ENCODE measurements around the gene PADI6.

PADI6 gene

GRCh38 chr1:17439250-17440073 lies 67.5 kb downstream of the PADI6 start, which contains the start of gene RCC2:
Gene RCC2 (minus strand): TSS chr1:17439677. CDS start chr1:17438514, 1,163 bp downstream.
- peak; percentile 80 for DNase-seq (ENCODE audit: low read depth)
- peak within 1 kb of the TSS; percentile 91 for H3K4me3 ChIP-seq (ENCODE audit: low read depth, low read length)
- TF ChIP-seq POLR2A (IDR thresholded peaks at IDR 0.05; ENCODE audit: extremely low read depth, insufficient read length) (peak; percentile 39), CTCF (IDR thresholded peaks at IDR 0.05; ENCODE audit: low read depth, low read length) (no peak), MYC (IDR thresholded peaks at IDR 0.05; ENCODE audit: low read depth, low read length) (peak; percentile 72), MAX (IDR thresholded peaks at IDR 0.05; ENCODE audit: low read depth, low read length) (peak; percentile 89)

GRCh38 chr1:17440074-17440826 lies 68.3 kb downstream of the PADI6 start:
- no peak for DNase-seq (ENCODE audit: low read depth)
- H3K4me3 ChIP-seq (ENCODE audit: low read depth, low read length) = peak overlapping the region; percentile 55
- TF ChIP-seq MAX (IDR thresholded peaks at IDR 0.05; ENCODE audit: low read depth, low read length) (no peak), POLR2A (IDR thresholded peaks at IDR 0.05; ENCODE audit: extremely low read depth, insufficient read length) (no peak), CTCF (IDR thresholded peaks at IDR 0.05; ENCODE audit: low read depth, low read length) (no peak), MYC (IDR thresholded peaks at IDR 0.05; ENCODE audit: low read depth, low read length) (no peak)

- no peak overlapping the region for H3K4me3 ChIP-seq (ENCODE audit: low read depth, low read length)
- TF ChIP-seq CTCF (IDR thresholded peaks at IDR 0.05; ENCODE audit: low read depth, low read length) (no peak), MAX (IDR thresholded peaks at IDR 0.05; ENCODE audit: low read depth, low read length) (no peak), POLR2A (IDR thresholded peaks at IDR 0.05; ENCODE audit: extremely low read depth, insufficient read length) (no peak), MYC (IDR thresholded peaks at IDR 0.05; ENCODE audit: low read depth, low read length) (no peak)
- DNase-seq (ENCODE audit: low read depth) = no peak
Measured at GRCh38 chr1:17440827-17441168, 68.8 kb downstream of the PADI6 start.

- TF ChIP-seq CTCF (IDR thresholded peaks at IDR 0.05; ENCODE audit: low read depth, low read length) (no peak), POLR2A (IDR thresholded peaks at IDR 0.05; ENCODE audit: extremely low read depth, insufficient read length) (no peak), MYC (IDR thresholded peaks at IDR 0.05; ENCODE audit: low read depth, low read length) (0 out of 2 replicates have a peak, but pooled peaks have one; percentile 48), MAX (IDR thresholded peaks at IDR 0.05; ENCODE audit: low read depth, low read length) (peak; percentile 4; the same call in 1 of the 2 replicates)
- DNase-seq (ENCODE audit: low read depth) = peak; percentile 43
- H3K4me3 ChIP-seq (ENCODE audit: low read depth, low read length) = no peak overlapping the region
Measured at GRCh38 chr1:17441265-17441992, 69.4 kb downstream of the PADI6 start.

GRCh38 chr1:17441993-17442357 lies 70.0 kb downstream of the PADI6 start:
- H3K4me3 ChIP-seq (ENCODE audit: low read depth, low read length) = no peak overlapping the region
- TF ChIP-seq CTCF (IDR thresholded peaks at IDR 0.05; ENCODE audit: low read depth, low read length) = no peak
- no peak for TF ChIP-seq MYC (IDR thresholded peaks at IDR 0.05; ENCODE audit: low read depth, low read length)
- no peak for TF ChIP-seq POLR2A (IDR thresholded peaks at IDR 0.05; ENCODE audit: extremely low read depth, insufficient read length)
- TF ChIP-seq MAX (IDR thresholded peaks at IDR 0.05; ENCODE audit: low read depth, low read length) = no peak
- DNase-seq (ENCODE audit: low read depth) = no peak

Measured in NB4 (cell line).